ENCODE measurements around the gene CACNA1G.

The CACNA1G gene

GRCh38 chr17:50629902-50630301 lies 69.4 kb downstream of the CACNA1G start:
- H3K4me3 ChIP-seq (ENCODE audit: low read depth, low read length) = no peak overlapping the region

GRCh38 chr17:50630524-50631194 lies 70.1 kb downstream of the CACNA1G start:
- no peak overlapping the region for H3K4me3 ChIP-seq (ENCODE audit: low read depth, low read length)

- H3K4me3 ChIP-seq (ENCODE audit: low read depth, low read length) = no peak overlapping the region
Observed at GRCh38 chr17:50631195-50631907, 70.8 kb downstream of the CACNA1G start.

DNA sequence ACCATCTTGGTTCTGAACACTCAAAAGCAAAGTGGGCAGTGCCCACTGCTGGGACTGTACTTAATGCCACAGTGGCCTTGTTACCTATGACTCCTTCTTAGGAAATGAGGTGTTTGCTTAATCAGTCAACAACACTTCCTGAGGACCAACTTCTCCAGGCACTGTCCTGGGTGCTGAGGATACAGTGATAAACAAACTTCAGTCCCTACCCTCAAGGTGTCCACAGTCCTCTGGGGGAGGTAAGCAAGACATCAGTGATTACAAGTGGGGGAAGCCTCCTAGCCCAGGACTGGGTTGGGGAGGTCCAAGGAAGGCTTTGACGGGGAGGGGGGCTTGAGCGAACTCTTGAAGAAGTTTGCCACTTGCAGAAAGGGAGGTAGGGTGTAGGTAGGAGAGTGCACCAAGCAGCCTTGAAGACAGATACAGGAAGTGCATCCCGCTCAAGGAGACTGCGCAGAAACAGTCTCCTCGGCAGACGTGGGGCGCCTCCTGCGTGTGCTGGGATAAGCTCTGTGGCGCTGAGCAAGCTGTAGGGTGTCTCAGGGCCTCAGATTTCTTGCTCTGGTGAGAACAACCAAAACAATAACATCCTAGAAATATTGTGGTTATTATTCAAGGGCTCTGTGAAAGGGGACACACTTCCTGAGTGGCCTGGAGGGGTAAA lies 71.5 kb downstream of the CACNA1G start:
- no peak overlapping the region for H3K4me3 ChIP-seq (ENCODE audit: low read depth, low read length)

GRCh38 chr17:50632637-50633036 lies 72.1 kb downstream of the CACNA1G start:
- H3K4me3 ChIP-seq (ENCODE audit: low read depth, low read length) = no peak overlapping the region

DNA sequence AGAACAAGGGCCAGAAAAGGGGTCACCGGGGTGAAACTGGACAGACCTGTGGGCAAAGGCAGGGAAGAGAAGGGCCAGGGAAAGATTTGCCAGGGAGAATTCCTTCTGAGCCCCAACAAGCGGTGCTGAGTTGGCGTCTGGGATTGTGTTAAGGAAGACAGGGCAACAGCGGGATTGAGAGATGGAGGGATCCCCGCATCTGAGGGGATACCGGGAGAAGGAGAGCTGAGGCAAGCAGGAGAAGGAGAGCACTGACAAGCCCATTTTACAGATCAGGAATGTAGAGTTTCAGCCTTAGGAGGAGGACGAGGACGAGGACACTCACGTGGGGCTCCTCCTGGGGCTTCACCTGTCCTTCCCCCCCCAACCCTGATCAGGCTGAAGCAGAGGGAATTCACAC lies 73.2 kb downstream of the CACNA1G start:
- H3K4me3 ChIP-seq (ENCODE audit: low read depth, low read length) = no peak overlapping the region

- peak within 1 kb of the TSS; percentile 39 for H3K4me3 ChIP-seq (ENCODE audit: low read depth, low read length)
Observed at GRCh38 chr17:50634224-50634914, 73.9 kb downstream of the CACNA1G start, which contains the start of gene ABCC3. Gene ABCC3, plus strand, starts transcription at chr17:50634881. Its CDS starts 56 bp downstream, at chr17:50634937.

GRCh38 chr17:50634915-50635731 lies 74.6 kb downstream of the CACNA1G start:
- H3K4me3 ChIP-seq (ENCODE audit: low read depth, low read length) = peak overlapping the region; percentile 39

DNA sequence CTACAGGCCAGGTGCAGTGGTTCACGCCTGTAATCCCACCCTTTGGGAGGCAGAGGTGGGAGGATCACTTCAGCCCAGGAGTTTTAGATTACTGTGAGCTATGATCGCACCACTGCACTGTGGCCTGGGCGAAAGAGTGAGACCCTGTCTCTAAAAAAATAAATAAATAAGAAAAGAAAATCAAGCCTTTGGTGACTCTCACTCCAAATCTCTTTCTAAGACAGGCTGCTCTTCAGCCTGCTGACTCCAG lies 75.1 kb downstream of the CACNA1G start:
- no peak overlapping the region for H3K4me3 ChIP-seq (ENCODE audit: low read depth, low read length)

DNA sequence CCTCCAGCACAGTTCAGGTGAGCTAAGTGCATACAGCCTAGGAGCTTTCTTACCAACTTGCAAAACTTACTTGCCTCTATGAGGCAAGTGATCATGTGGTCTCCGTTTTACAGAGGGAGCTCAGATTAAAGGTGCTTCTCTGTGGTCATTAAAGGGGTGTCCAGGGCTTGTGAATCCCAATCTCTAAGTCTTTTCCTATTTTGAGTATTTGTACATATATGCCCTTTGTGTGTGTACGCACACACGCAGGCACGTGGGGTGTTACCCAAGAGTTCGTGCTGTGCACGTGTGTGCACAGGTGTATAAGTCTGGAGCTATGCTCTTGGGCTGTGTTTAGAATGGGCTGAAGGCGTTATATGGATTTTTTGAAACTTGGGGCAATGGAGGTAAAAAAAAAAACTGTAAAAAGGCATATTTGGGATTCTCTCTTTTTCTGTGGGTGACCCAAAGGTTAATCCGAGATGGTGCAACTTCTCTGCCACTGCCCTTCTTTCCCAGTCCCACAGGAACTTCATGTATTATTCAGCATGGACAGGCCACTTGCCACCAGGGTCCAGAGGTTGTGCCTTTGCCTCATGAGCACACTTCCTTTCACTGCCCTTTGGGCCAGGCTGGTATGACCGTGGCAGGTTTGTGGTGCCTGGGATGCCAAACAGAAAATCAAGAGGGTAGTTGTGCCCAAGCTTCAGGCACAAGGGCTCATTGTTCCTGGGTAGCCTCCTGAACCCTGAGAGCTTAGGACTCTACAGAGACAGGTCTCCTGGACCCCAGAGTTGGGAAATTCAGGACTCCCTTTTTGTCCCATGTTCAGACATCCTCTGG lies 75.7 kb downstream of the CACNA1G start:
- no peak overlapping the region for H3K4me3 ChIP-seq (ENCODE audit: low read depth, low read length)

- H3K4me3 ChIP-seq (ENCODE audit: low read depth, low read length) = no peak overlapping the region
Observed at GRCh38 chr17:50636804-50637195, 76.3 kb downstream of the CACNA1G start.

DNA sequence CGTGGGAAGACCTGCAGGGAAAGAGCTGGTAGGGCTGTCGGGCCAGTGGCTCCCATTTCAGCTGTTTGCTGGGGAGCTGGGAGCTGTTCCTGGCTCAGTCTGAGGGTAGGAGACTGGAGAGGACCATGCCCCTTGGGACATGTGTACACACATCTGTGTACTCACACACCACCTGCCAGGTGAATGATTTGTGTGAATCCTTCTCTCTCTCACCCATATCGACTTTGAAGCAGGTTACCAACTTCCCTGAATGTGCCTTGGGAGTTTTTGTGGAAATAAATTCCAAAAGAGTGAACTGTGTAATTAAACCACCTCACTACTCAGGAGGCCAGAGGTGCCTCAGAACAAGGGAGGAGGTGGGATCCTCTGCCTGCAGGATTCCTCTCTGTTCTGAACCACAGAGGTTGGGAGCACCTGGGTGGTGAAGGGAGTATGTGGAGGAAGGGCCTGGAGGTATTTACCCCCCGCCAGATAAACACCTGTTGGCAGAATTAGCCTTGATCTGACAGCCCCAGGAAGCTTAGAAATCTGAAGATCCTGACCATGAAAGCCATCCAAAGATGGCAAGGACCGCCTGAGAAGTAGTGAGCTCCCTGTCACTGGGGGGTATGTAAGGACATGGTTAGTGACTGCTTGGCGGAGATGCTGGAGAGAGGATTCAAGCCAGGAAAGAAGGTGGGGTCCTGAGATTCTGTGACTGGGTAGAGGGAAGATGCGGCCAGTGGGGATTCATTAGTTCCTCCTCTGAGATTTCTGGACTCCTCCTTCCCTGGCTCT lies 77.5 kb downstream of the CACNA1G start:
- no peak overlapping the region for H3K4me3 ChIP-seq (ENCODE audit: low read depth, low read length)

DNA sequence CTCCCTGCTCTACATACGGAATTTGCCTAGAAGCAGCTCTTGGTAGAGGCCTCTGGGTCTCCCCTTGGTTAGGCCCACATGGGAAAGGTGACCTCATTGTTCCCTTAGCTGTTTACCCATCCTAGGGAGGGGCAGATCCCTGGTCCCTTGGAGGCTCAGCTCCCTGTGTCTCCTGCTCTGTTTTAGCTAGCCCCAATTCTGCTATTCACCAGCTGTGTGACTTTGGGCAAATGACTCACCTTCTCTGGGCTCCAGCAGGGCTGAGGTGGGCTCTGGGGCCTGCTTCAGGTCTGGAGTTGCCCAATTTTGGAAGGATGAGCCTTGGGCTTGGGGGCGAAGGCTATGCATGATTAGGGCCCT lies 78.1 kb downstream of the CACNA1G start:
- H3K4me3 ChIP-seq (ENCODE audit: low read depth, low read length) = no peak overlapping the region

GRCh38 chr17:50638966-50639713 lies 78.6 kb downstream of the CACNA1G start:
- no peak overlapping the region for H3K4me3 ChIP-seq (ENCODE audit: low read depth, low read length)

- H3K4me3 ChIP-seq (ENCODE audit: low read depth, low read length) = no peak overlapping the region
Observed at GRCh38 chr17:50640686-50641351, 80.3 kb downstream of the CACNA1G start.

- no peak overlapping the region for H3K4me3 ChIP-seq (ENCODE audit: low read depth, low read length)
Observed at GRCh38 chr17:50641357-50641756, 80.8 kb downstream of the CACNA1G start.

DNA sequence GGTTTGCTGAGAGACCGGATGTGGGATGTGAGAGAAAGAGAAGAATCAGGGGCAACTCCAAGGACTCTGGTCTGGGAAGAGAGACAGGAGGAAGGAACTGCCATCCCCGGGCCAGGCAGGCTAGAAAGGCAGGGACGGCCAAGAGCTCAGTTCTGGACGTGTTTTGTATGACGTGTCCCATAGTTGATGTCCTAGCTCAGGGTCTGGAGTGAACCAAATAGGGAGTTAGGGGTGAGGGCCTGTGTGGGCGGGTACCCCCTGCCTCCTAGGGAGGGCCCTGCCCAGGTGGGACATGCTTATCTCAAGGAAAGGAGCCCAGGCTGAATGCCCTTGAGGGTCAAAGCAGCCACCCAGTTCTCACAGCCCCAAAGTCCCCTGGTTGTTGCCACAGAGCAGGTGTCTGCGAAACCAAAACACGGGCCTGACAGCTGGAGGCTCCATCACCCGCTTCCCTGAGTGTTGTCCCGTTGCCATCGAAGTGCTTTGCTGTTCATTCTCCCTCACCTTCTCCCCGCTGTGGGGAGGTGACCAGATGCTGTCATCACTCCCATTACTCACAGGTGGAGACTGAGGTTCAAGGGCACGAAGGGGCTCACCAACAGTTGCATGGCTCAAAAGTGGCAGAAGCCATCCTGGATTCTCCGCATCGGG lies 81.7 kb downstream of the CACNA1G start:
- no peak overlapping the region for H3K4me3 ChIP-seq (ENCODE audit: low read depth, low read length)
